ENCODE measurements around the gene CMBL. TPM values are rescaled to one million over a fixed set of nuclear protein-coding genes. Genes with fewer than 3 reads are reported as not detected.

CMBL gene
- polyA plus RNA-seq, 1 experiment: 23.8 TPM

GRCh38 chr5:10301266-10301665 is 6.4 kb downstream of the CMBL start:
- Histone ChIP-seq H3K4me3 (ENCODE audit: low read depth, low read length) (no peak overlapping the region), H3K27me3 (ENCODE audit: control insufficient read depth, insufficient read depth, low read length) (no peaks in the 10 kb centered on the region), H3K36me3 (ENCODE audit: control insufficient read depth, insufficient read depth, low read length) (no peaks in the 10 kb centered on the region; the same call in 1 of the 2 replicates)
- DNase-seq (ENCODE audit: low read depth): no peak
- CTCF ChIA-PET: no interaction called here
- POLR2A ChIA-PET: no interaction called here
- TF ChIP-seq, protein P1, sequence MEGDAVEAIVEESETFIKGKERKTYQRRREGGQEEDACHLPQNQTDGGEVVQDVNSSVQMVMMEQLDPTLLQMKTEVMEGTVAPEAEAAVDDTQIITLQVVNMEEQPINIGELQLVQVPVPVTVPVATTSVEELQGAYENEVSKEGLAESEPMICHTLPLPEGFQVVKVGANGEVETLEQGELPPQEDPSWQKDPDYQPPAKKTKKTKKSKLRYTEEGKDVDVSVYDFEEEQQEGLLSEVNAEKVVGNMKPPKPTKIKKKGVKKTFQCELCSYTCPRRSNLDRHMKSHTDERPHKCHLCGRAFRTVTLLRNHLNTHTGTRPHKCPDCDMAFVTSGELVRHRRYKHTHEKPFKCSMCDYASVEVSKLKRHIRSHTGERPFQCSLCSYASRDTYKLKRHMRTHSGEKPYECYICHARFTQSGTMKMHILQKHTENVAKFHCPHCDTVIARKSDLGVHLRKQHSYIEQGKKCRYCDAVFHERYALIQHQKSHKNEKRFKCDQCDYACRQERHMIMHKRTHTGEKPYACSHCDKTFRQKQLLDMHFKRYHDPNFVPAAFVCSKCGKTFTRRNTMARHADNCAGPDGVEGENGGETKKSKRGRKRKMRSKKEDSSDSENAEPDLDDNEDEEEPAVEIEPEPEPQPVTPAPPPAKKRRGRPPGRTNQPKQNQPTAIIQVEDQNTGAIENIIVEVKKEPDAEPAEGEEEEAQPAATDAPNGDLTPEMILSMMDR (IDR thresholded peaks at IDR 0.05; ENCODE audit: insufficient read depth, low read depth, low read length): no peak

DNA sequence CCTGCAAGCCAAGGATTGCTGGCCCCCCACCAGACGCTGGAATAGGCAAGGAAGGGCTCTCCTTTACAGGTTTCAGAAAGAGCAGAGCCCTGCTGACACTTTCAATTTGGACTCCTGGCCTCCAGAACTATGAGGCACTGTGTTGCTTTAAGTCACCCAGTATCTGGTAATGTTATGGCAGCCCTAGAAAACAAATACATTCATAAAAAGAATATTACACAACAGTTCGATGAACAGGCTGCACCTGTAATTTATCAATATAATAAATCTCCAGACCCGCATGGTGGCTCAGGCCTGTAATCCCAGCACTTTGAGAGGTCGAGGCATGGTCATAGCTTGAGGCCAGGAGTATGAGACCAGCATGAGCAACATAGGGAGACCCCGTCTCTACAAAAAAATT is 7.5 kb downstream of the CMBL start:
- ChIA-PET CTCF (no interaction called here), POLR2A (no interaction called here)
- no peak for DNase-seq (ENCODE audit: low read depth)
- no peaks in the 10 kb centered on the region; the same call in 1 of the 2 replicates for H3K36me3 ChIP-seq (ENCODE audit: control insufficient read depth, insufficient read depth, low read length)
- TF ChIP-seq, protein P1 (IDR thresholded peaks at IDR 0.05; ENCODE audit: insufficient read depth, low read depth, low read length): no peak
- H3K4me3 ChIP-seq (ENCODE audit: low read depth, low read length): no peak overlapping the region
- H3K27me3 ChIP-seq (ENCODE audit: control insufficient read depth, insufficient read depth, low read length): no peaks in the 10 kb centered on the region

DNA sequence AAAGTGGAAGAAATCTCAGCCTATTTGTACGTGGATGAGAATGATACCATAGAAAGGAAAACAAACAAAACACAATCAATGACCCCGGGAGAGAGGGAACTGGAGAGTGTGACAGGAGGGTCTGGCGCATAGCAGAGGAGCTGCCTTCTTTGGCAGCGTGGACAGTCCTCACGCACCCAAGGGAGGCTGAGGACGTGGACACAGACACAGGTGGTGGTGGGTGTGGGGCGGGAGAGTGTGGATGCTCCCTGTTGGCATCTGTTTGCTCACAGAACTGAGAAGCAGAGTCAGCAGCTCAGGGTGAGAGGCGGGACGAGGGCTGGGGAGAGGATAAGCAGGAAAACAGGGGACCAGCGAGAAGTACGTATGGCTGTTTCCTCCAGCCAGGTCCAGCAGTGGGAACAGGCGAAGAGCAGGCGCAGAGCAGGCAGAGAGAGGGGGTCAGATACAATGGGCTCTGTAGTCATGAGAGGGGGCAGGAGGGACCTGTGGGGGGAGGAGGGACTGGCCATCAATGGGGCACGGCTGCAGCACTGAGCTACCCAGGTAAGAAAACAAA is 10.0 kb downstream of the CMBL start:
- ChIA-PET POLR2A (no interaction called here), CTCF (interaction anchor here (0.9 kb wide), 1 partner anchor 14 kb away, joined by 3 read pairs; no protein-coding TSS in a partner anchor)
- H3K27me3 ChIP-seq (ENCODE audit: control insufficient read depth, insufficient read depth, low read length): no peaks in the 10 kb centered on the region
- no peak for DNase-seq (ENCODE audit: low read depth)
- no peaks in the 10 kb centered on the region; the same call in 1 of the 2 replicates for H3K36me3 ChIP-seq (ENCODE audit: control insufficient read depth, insufficient read depth, low read length)
- TF ChIP-seq, protein P1 (IDR thresholded peaks at IDR 0.05; ENCODE audit: insufficient read depth, low read depth, low read length): no peak
- H3K4me3 ChIP-seq (ENCODE audit: low read depth, low read length): no peak overlapping the region

- TF ChIP-seq, protein P1 (IDR thresholded peaks at IDR 0.05; ENCODE audit: insufficient read depth, low read depth, low read length): no peak
- no peak overlapping the region for H3K4me3 ChIP-seq (ENCODE audit: low read depth, low read length)
Measured at GRCh38 chr5:10295619-10296326, 11.9 kb downstream of the CMBL start.

GRCh38 chr5:10293907-10294662 is 13.6 kb downstream of the CMBL start:
- ChIA-PET CTCF (interaction anchor here (0.7 to 1.0 kb wide), 2 partner anchors 24 to 1466 kb away, joined by 3 to 4 read pairs; no protein-coding TSS in a partner anchor), POLR2A (no interaction called here)
- no peak for DNase-seq (ENCODE audit: low read depth)
- H3K36me3 ChIP-seq (ENCODE audit: control insufficient read depth, insufficient read depth, low read length): peaks cover 7% of the 10 kb centered on the region
- TF ChIP-seq, protein P1 (IDR thresholded peaks at IDR 0.05; ENCODE audit: insufficient read depth, low read depth, low read length): no peak
- no peak overlapping the region for H3K4me3 ChIP-seq (ENCODE audit: low read depth, low read length)
- no peaks in the 10 kb centered on the region for H3K27me3 ChIP-seq (ENCODE audit: control insufficient read depth, insufficient read depth, low read length)

More at GRCh38 chr5:10295619-10296326, 11.9 kb downstream of the CMBL start:
- no peak for DNase-seq (ENCODE audit: low read depth)
- H3K27me3 ChIP-seq (ENCODE audit: control insufficient read depth, insufficient read depth, low read length): no peaks in the 10 kb centered on the region
- POLR2A ChIA-PET: no interaction called here
- CTCF ChIA-PET: interaction anchor here (1.2 to 1.3 kb wide), 2 partner anchors 9 to 12 kb away, joined by 3 to 6 read pairs; no protein-coding TSS in a partner anchor
- no peaks in the 10 kb centered on the region; the same call in 1 of the 2 replicates for H3K36me3 ChIP-seq (ENCODE audit: control insufficient read depth, insufficient read depth, low read length)
